ENCODE results near the gene FUT4.
"Not testable (repeated sequence)": the region's sequence is repeated elsewhere in the genome, so short reads cannot be mapped to it uniquely, and the experiment has no call there.

FUT4 gene

DNA sequence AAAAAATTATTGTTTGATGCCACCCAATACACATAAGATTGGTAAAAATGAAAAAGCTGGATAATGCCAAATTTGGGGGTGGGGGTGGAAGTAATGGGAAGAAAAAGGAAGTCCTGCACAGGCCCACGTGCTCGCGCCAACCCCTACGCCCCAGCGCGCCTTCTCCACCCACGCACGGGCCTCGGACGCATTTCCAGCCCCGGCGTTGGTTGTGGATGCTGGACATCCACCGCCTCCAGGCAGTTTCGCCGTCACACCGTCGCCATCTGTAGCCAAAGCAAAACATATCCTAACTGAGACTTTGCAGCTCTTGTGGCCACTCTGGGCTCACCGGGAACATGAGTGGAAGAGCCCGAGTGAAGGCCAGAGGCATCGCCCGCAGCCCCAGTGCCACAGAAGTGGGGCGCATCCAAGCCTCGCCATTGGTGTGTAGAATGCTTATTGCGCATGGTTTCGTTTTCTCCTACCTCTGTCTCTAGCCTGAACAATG, 23.5 kb downstream of the FUT4 start, which contains the start of gene PIWIL4:
PIWIL4 (plus strand) TSS at position 188 of the 490 bp plus-strand sequence; CDS start at position 339, 151 bp downstream.
- DNase-seq (ENCODE audit: low read depth in 2 of 2): no peak

DNA sequence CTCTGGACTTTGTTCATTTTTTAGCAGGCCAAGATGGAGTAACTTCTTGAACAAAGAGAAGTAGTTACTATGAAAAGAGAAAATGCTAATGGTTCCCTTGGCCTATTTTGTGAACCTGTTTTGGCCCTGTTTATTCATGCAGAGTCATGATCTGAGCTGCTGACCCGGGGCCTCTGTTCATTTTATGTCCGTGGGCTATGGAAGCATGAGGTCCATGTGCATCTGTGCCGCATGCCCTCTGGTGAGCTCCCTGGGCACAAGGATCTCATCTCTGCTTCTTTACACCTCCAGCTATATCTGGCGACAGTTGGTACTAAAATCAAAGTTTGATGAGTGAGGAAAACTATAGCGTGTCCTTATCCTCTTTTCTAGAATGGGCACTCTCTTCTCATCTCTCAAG, 24.5 kb downstream of the FUT4 start:
- no peak for DNase-seq (ENCODE audit: low read depth in 2 of 2)

DNA sequence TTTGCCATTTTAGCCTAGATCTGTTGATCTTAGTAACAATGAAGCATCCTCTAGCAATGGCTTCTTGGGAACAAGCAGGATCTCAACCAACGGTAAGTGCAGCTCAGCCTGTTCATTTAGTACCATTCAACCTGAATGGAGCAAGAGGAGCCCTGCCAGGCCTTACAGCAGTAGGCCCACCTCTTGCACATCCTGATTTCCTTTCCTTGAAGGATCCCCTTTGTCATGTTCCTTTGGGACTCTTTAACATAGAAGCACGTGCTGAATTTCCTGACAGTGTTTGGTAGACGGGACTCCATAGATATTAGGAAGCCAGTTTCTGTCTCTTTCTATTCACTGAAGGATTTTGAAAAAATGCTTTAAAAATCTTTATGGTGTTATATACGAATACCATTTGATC, 25.0 kb downstream of the FUT4 start:
- DNase-seq (ENCODE audit: low read depth in 2 of 2): no peak

DNA sequence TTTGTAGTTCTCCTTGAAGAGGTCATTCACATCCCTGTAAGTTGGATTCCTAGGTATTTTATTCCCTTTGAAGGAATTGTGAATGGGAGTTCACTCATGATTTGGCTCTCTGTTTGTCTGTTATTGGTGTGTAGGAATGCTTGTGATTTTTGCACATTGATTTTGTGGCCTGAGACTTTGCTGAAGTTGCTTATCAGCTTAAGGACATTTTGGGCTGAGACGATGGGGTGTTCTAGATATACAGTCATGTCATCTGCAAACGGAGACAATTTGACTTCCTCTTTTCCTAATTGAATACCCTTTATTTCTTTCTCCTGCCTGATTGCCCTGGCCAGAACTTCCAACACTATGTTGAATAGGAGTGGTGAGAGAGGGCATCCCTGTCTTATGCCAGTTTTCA, 29.3 kb downstream of the FUT4 start:
- DNase-seq (ENCODE audit: low read depth in 2 of 2): not testable (repeated sequence)

DNA sequence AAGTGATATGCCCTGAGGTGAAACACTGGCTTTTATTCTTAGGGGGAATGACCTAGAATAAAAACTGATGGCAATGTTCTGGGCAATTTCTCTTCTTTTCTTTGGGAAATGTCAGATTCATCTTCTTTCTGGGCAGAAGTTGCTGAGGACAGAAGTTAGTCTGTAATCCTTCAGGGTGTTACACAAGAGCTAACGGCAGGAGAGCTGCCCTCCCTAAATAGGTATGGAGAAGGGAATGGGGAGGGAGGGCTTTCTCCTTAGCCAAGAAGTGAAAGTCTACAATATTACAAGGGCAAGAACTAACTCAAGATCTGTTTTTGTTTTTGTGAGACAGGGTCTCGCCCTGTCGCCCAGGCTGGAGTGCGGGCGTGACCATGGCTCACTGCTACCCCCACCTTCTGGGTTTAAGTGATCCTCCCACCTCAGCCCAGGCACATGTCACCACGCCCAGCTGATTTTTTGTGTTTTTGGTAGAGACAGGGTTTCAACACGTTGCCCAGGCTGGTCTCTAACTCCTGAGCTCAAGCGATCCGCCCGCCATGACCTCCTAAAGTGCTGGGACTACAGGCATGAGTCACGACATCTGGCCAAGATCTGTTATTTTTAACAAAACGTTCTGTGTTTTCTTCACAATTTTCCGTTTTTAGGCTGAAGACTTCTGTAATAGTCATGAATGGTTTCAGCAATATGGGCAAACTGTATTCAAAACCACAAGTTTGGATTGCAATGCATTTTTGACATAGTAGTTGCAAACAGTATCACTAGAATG, 30.7 kb downstream of the FUT4 start:
- no peak for DNase-seq (ENCODE audit: low read depth in 2 of 2)

DNA sequence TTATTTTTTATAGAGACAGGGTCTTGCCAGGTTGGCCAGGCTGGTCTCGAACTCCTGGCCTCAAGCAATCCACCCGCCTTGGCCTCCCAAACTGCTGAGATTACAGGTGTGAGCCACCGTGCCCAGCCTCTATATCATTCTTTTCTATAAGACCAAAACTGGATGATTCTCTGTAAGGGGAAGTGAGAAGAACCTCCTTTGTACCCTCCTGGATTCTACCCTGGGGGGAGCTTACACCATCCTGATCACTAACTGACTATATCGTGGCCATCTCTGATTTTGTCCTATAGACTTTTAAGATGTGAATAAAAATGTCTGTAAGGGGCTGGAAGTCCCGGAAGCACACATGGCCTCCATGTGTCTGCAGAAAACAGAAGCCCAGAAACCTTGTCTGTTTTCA, 32.6 kb downstream of the FUT4 start:
- DNase-seq (ENCODE audit: low read depth in 2 of 2): no peak

DNA sequence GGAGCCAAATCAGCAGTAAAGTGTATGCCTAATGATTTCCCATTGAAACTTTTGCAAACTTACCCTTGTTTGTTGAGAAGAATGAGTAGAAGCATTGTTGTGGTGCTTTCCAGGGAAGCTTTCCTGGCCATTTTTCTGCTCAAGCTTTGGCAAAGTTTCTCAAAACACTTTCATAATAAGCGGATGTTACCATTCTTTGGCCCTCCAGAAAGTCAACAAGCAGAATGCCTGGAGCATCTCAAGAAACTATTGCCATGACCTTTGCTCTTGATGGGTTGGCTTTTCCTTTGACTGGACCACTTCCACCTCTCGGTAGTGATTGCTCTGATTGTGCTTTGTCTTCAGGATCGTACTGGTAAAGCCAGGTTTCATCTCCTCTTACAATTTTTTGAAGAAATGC, 34.1 kb downstream of the FUT4 start:
- DNase-seq (ENCODE audit: low read depth in 2 of 2): no peak

DNA sequence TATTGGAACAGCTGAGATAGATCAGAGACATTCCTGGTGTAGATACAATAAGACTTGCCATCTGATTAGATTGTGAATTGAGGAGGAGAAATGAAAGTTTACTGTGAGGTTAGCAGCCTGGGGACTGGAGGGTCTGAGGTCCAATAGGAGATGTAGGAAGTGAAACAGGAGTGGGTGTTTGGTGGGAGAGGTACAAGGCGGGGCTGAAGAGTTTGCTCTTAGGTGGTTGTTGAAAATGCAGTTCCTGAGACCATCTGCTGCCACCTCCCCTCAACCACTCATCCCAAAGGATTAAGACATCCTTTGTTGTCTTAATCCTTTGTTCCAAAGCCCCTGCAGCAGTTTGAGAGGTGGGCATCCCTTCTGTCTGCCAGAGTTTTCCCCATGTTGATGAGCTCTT, 38.2 kb downstream of the FUT4 start:
- DNase-seq (ENCODE audit: low read depth in 2 of 2): no peak

DNA sequence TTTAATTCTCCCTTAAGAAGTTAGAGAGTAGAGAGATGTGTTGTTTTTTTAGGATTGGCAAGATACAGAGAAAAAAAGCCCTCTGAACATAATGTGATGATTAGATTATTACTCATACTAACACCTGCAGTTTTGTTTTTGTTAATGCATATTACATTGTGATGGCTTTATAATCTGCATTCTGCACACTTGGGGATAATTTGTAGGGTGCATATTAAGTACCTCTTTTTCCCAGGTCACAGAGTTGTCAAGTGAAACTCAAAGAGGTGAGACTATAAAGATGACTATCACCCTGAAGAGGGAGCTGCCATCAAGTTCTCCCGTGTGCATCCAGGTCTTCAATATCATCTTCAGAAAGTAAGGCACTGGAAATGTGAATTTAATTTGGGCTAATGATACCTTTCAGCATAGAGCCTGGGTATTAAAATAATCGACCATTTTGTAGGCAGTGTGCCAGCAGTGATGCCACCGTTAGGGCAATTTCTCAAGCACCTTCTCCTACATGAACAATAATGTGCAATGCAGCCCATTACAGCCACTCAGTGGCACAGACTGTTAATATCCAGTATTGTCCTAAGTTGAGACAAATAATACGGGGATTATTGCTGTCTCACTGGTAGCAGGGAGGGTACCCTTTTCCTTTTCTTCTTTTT, 39.6 kb downstream of the FUT4 start:
- DNase-seq (ENCODE audit: low read depth in 2 of 2): no peak

DNA sequence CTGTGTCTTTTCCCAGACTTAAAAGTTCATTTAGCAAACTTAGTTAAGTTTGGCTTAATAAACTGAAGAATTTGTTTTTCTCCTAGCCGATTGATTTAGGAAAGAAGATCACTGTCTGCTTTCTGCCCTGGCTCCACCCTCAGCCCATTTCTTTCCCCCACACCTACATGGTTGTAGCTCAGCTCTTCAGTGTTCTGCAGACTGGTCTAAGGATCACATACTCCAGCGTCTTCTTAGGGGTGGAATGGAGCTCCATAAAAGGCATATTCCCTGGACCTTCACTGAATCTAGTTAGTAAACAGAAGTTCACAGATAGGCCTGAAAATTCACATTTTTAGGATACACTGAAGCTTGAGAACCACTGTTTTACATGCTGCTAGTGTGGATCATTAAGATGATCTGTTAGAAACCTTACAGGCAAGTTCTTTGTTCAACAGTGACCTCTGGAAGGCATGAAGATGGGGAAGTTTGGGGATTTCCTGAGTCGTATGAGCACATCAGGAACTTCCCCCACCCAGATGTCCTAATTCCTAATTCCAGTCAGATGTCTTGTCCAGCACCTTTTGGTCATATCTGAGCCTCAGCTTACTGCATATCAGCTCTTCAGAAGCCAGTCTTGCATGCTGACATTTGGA, 40.3 kb downstream of the FUT4 start:
- DNase-seq (ENCODE audit: low read depth in 2 of 2): no peak

DNA sequence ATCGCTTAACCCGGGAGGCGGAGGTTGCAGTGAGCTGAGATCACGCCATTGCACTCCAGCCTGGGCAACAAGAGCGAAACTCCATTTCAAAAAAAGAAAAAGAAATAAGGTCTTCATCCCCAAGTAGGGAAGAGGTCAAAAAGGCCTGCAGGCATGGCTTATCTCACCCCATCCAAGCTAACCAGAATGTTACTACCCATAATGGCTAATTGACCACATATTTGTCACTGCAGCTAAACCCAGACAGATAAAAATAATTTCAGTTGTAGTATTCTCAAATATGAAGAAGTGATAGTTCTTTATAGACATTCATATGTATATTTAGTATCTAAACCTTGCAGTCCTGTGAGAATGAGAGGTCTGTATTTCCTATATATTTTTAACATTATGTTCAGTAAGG, 41.3 kb downstream of the FUT4 start:
- no peak for DNase-seq (ENCODE audit: low read depth in 2 of 2)

DNA sequence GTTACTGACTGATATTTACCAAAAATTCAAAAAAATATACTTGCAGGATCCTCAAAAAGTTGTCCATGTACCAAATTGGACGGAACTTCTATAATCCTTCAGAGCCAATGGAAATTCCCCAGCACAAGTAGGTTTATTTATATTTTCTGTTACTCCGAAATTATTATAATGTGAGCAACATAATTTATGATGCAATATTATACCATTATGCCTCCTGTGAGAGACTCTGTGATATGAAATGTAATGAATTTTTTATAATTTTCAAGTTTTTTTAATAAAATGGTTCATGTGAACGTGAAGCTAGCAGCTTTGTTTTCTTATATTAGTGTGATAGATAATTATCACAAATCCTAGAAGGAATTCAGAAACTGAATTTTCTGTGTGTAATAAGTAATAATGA, 41.7 kb downstream of the FUT4 start:
- no peak for DNase-seq (ENCODE audit: low read depth in 2 of 2)

DNA sequence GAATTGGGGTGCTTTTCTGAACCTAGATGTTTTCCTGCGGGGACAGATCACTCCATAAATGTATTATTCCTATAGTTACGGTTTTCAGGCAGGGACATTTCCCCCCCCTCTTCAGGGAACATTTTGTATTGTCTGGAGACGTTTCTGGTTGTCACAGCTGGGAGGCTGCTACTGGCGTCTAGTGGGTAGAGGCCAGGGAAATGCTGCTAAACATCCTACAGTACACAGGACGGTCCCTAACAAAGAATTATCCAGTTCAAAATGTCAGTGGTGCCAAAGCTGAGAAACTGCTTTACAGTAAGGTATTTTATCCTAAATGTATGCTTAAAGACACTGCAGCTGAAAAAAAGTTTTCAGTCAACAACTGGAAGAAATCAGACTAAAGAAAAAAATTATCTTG, 42.8 kb downstream of the FUT4 start:
- DNase-seq (ENCODE audit: low read depth in 2 of 2): no peak

DNA sequence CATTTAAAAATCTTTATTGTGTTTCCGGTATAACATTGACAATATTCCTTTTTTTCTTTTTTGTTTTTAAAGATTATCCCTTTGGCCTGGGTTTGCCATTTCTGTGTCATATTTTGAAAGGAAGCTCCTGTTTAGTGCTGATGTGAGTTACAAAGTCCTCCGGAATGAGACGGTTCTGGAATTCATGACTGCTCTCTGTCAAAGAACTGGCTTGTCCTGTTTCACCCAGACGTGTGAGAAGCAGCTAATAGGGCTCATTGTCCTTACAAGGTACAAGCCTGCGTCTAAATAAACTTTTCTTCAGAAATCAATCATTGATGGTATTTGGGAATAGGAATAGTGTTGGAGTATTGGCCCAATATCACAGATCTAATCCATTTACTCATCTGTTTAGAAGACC, 43.3 kb downstream of the FUT4 start:
- no peak for DNase-seq (ENCODE audit: low read depth in 2 of 2)

DNA sequence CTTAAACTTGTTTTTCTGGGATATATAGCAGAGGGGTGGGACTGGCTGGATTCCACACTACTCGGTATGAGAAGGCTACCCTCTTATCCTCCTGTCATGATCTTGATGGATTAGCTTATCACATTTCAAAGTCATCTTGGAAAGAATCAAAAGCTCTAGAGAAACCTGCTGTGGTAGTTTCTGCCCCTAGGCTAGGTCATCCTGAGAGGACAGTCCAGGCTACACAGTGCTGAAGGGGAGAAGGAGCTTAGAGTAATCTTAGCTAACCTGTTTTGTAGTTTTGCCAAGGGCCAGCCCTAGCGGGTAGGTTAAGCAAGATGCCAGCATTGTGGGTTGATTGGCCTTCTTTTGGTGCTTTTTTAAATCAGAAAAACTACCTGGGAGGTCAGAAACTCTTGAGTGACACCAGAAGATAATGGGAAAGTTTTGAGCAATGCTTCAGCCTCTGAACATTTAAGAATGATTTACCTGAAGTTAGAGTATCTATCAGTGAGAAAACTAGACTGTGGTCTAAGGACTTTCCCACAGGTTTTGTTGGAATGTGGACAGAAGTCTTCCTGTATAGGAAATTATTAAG, 44.7 kb downstream of the FUT4 start:
- DNase-seq (ENCODE audit: low read depth in 2 of 2): no peak

DNA sequence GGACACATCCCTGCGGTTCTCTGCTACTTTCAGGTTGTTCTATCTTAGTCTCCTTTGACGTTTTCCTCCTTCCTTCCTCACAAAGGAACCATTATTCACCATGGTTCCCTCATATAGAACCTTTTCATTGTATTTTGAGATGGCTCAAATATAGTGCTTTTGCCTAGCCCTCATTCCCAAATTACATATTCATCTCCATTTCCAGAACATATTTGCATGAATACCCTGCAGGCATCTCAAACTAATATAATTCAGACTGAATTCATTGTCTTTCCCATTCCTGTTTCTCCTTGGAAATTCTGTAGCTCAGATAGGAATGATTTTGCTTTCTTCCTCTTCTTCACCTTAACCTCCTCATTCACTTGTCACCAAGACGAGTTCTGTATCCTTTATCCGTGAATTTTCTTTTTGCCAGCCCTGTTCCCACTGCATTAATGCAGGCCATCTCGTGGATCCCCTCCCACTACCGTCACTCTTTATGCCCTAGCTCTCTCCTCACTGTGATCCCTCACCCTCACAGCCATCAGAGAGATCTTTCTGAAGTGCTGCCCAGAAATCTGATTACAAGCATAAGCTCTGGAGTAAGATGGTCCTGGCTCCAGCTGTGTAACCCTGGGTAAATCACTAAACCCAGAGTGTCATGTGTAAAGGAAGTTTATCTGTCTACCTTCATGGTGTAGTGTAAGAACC, 46.8 kb downstream of the FUT4 start:
- no peak for DNase-seq (ENCODE audit: low read depth in 2 of 2)

DNA sequence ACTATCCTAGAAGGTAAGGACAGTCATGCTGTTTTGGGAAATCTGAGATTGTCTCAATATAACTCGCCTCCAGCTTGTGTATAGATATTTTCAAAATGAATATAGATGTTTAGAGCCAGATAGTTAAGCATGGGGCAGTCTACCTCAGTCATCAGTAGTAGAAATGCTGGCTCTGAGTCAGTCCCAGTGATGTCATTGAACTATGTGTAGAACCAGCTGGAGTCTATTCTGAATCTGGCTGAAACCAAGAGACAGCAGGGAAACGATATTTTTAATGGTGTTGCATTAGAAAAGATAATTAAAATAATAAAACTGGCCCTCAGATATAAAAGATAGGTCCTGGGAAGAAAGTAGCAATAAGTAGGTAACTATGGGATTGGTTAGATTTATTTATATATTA, 49.3 kb downstream of the FUT4 start:
- no peak for DNase-seq (ENCODE audit: low read depth in 2 of 2)

DNA sequence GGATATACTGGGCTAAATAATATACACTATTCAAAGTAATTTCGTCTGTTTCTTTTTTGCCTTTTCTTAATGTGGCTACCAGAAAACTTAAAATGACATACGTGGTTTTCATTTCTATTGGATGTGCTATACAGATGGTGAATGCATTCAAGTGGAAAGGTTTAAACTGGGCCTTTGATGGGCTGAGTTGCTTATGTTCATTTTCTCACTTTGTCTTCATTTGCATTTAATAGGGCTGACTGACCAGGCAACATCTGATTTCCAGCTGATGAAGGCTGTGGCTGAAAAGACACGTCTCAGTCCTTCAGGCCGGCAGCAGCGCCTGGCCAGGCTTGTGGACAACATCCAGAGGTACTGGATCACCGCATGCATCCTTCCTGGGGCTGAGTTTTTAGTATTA, 51.4 kb downstream of the FUT4 start:
- no peak for DNase-seq (ENCODE audit: low read depth in 2 of 2)

DNA sequence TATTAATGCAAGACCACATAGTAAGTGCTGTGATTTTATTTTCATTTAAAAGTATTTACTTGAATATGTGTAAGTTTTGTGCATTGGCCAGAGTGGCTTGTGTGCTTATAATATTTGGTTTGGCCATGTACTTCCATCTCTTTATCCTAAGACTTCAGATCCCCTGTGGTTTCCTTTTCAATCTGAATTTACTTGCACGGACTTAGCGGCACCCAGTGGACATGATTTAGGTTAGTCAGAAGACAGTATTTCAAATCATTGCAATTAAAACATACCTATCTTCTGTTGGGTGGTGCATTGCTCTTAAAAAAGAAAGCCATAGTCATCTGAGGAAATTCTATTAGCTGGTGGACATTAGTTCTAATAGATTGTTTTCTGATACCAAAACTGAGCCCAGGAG, 54.2 kb downstream of the FUT4 start:
- no peak for DNase-seq (ENCODE audit: low read depth in 2 of 2)

All from stimulated activated CD4-positive, alpha-beta T cell treated with anti-CD3 and anti-CD28 coated beads, Interleukin-1b, Interleukin-23, amount 100 ng/mL, for 4 hours (primary cell).